ENCODE data around the gene ZNF526.

ZNF526 gene

GRCh38 chr19:42274065-42274682 is 54.1 kb downstream of the ZNF526 start:
- TF ChIP-seq POU2F2 (IDR thresholded peaks at IDR 0.05; ENCODE audit: low read depth, low read length) (no peak), POLR2A (IDR thresholded peaks at IDR 0.05; ENCODE audit: low read depth, low read length) (no peak), POLR2AphosphoS5 (IDR thresholded peaks at IDR 0.05; ENCODE audit: low read depth, low read length) (no peak), TAF1 (IDR thresholded peaks at IDR 0.05; ENCODE audit: low read depth, low read length) (no peak), SPI1 (IDR thresholded peaks at IDR 0.05; ENCODE audit: low read depth, low read length) (no peak), PAX5 (IDR thresholded peaks at IDR 0.05; ENCODE audit: insufficient read depth, low read length, severe bottlenecking) (no peak)
- DNase-seq (ENCODE audit: insufficient read length, low spot score) (no peak), FAIRE-seq (no peak)

GRCh38 chr19:42275103-42275502 is 55.0 kb downstream of the ZNF526 start:
- TF ChIP-seq POLR2A (IDR thresholded peaks at IDR 0.05; ENCODE audit: low read depth, low read length) (no peak), POU2F2 (IDR thresholded peaks at IDR 0.05; ENCODE audit: low read depth, low read length) (no peak), POLR2AphosphoS5 (IDR thresholded peaks at IDR 0.05; ENCODE audit: low read depth, low read length) (no peak), TAF1 (IDR thresholded peaks at IDR 0.05; ENCODE audit: low read depth, low read length) (no peak), PAX5 (IDR thresholded peaks at IDR 0.05; ENCODE audit: insufficient read depth, low read length, severe bottlenecking) (no peak), SPI1 (IDR thresholded peaks at IDR 0.05; ENCODE audit: low read depth, low read length) (no peak)
- DNase-seq (ENCODE audit: insufficient read length, low spot score), result no peak
- no peak for FAIRE-seq

GRCh38 chr19:42275517-42275916 is 55.4 kb downstream of the ZNF526 start:
- no peak for TF ChIP-seq POLR2AphosphoS5 (IDR thresholded peaks at IDR 0.05; ENCODE audit: low read depth, low read length)
- TF ChIP-seq SPI1 (IDR thresholded peaks at IDR 0.05; ENCODE audit: low read depth, low read length), result no peak
- TF ChIP-seq TAF1 (IDR thresholded peaks at IDR 0.05; ENCODE audit: low read depth, low read length), result no peak
- no peak for TF ChIP-seq PAX5 (IDR thresholded peaks at IDR 0.05; ENCODE audit: insufficient read depth, low read length, severe bottlenecking)
- TF ChIP-seq POLR2A (IDR thresholded peaks at IDR 0.05; ENCODE audit: low read depth, low read length), result no peak
- no peak for TF ChIP-seq POU2F2 (IDR thresholded peaks at IDR 0.05; ENCODE audit: low read depth, low read length)
- DNase-seq (ENCODE audit: insufficient read length, low spot score), result no peak
- no peak for FAIRE-seq

- FAIRE-seq (no peak), DNase-seq (ENCODE audit: insufficient read length, low spot score) (no peak)
- TF ChIP-seq SPI1 (IDR thresholded peaks at IDR 0.05; ENCODE audit: low read depth, low read length), result no peak
- TF ChIP-seq POU2F2 (IDR thresholded peaks at IDR 0.05; ENCODE audit: low read depth, low read length), result peak; percentile 12; the same call in 1 of the 2 replicates
- TF ChIP-seq POLR2A (IDR thresholded peaks at IDR 0.05; ENCODE audit: low read depth, low read length), result no peak
Measured at GRCh38 chr19:42276284-42276683, 56.2 kb downstream of the ZNF526 start.

GRCh38 chr19:42276821-42277220 is 56.7 kb downstream of the ZNF526 start:
- DNase-seq (ENCODE audit: insufficient read length, low spot score) (no peak), FAIRE-seq (peak; percentile 78)
- TF ChIP-seq SPI1 (IDR thresholded peaks at IDR 0.05; ENCODE audit: low read depth, low read length) (no peak), POU2F2 (IDR thresholded peaks at IDR 0.05; ENCODE audit: low read depth, low read length) (no peak), POLR2A (IDR thresholded peaks at IDR 0.05; ENCODE audit: low read depth, low read length) (no peak), POLR2AphosphoS5 (IDR thresholded peaks at IDR 0.05; ENCODE audit: low read depth, low read length) (no peak), PAX5 (IDR thresholded peaks at IDR 0.05; ENCODE audit: insufficient read depth, low read length, severe bottlenecking) (no peak), TAF1 (IDR thresholded peaks at IDR 0.05; ENCODE audit: low read depth, low read length) (no peak)
